Endothelial cell (in vitro differentiated cells): Measurements from ENCODE around the gene FGF12. TPM values are rescaled to one million over a fixed set of nuclear protein-coding genes. Genes with fewer than 3 reads are reported as not detected.

Experiments
- DNase-seq: peaks from one replicate; pipeline ENCODE4 v3.0.0; 2021; ENCODE audit warnings: low spot score
- H3K27ac Mint-ChIP-seq: one replicate; pipeline ENCODE4 v1.8.0; 2021; ENCODE audit warnings: mixed read lengths, inconsistent platforms; ENCODE audit not compliant: unreplicated experiment
- H3K27me3 Mint-ChIP-seq: one replicate; pipeline ENCODE4 v1.8.0; 2021; ENCODE audit warnings: mild to moderate bottlenecking, moderate library complexity, mixed read lengths, inconsistent platforms; ENCODE audit not compliant: unreplicated experiment
- H3K36me3 Mint-ChIP-seq: one replicate; pipeline ENCODE4 v1.8.0; 2021; ENCODE audit warnings: mild to moderate bottlenecking, low read depth, mixed read lengths, inconsistent platforms; ENCODE audit not compliant: unreplicated experiment
- H3K4me1 Mint-ChIP-seq: one replicate; pipeline ENCODE4 v1.8.0; 2021; ENCODE audit warnings: mild to moderate bottlenecking, mixed read lengths, inconsistent platforms; ENCODE audit not compliant: unreplicated experiment
- H3K4me3 Mint-ChIP-seq: one replicate; pipeline ENCODE4 v1.8.0; 2021; ENCODE audit warnings: mild to moderate bottlenecking, mixed read lengths, inconsistent platforms; ENCODE audit not compliant: unreplicated experiment
- H3K9me3 Mint-ChIP-seq: one replicate; pipeline ENCODE4 v1.8.0; 2021; ENCODE audit warnings: mixed read lengths, inconsistent platforms; ENCODE audit not compliant: unreplicated experiment
- total RNA-seq: library from RNA; stranded (reverse); fragmentation: NEBNext Ultra II Directional; extraction: Animal tissue kit (Norgen Biotek cat#: 25700); gene quantifications from one replicate; pipeline ENCODE4 v1.2.1, GENCODE V29; 2021; ENCODE audit not compliant: unreplicated experiment
- TF ChIP-seq, protein P1 (sequence below): fragments of 200-600 bp; sonication (generic); IDR thresholded peaks from one replicate; pipeline ENCODE4 v1.5.0; 2021; ENCODE audit warnings: antibody characterized with exemption; ENCODE audit not compliant: unreplicated experiment

Gene FGF12
- total RNA-seq, 1 donor from 2014 or later, result 19.1 TPM

DNA sequence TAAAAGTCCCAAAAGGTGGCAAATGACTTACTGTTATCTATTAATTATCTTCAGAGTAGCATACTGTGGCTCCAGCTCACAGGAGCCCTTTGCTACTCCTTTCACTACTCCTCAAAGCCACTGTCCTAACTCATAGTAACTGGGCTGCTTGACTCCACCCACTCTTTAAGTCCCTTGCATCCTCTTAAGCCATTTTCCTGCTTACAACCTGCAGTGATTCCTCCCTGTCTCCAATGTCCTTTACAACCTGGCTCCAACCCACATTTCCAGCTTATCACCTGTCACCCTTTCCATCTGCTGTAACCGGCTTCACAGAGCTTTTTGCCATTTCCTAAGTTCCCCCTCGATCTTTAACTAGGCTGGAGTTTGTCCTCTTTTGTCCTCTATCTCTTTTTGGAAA, 388.1 kb downstream of the FGF12 start:
- H3K36me3 Mint-ChIP-seq, result no peaks in the 10 kb centered on the region
- H3K27me3 Mint-ChIP-seq, result no peaks in the 10 kb centered on the region
- TF ChIP-seq, protein P1, sequence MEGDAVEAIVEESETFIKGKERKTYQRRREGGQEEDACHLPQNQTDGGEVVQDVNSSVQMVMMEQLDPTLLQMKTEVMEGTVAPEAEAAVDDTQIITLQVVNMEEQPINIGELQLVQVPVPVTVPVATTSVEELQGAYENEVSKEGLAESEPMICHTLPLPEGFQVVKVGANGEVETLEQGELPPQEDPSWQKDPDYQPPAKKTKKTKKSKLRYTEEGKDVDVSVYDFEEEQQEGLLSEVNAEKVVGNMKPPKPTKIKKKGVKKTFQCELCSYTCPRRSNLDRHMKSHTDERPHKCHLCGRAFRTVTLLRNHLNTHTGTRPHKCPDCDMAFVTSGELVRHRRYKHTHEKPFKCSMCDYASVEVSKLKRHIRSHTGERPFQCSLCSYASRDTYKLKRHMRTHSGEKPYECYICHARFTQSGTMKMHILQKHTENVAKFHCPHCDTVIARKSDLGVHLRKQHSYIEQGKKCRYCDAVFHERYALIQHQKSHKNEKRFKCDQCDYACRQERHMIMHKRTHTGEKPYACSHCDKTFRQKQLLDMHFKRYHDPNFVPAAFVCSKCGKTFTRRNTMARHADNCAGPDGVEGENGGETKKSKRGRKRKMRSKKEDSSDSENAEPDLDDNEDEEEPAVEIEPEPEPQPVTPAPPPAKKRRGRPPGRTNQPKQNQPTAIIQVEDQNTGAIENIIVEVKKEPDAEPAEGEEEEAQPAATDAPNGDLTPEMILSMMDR, result no peak
- DNase-seq, result no peak
- H3K4me3 Mint-ChIP-seq, result no peak overlapping the region
- no peaks in the 10 kb centered on the region for H3K9me3 Mint-ChIP-seq
- H3K4me1 Mint-ChIP-seq, result peaks cover 3% of the 10 kb centered on the region
- H3K27ac Mint-ChIP-seq, result no peak overlapping the region

DNA sequence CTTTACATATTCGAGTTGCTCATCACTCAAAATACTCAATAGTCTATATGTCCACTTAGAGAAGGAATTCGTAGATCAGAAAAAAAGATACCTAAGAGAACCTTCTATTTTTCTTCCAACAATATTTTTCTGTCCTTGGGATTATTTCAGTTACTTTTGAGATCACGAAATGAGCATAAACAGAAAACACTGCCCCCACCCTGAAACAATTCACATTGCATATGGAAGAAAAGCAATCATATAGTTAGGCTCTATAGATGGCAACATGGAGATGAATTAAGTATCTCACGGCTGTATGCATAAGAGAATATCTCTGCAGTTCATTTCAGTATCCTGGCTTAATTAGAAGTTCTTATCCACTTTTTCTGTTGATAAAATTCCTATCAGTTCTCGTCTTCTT, 391.1 kb downstream of the FGF12 start:
- Mint-ChIP-seq H3K4me1 (peaks cover 7% of the 10 kb centered on the region), H3K4me3 (no peak overlapping the region), H3K36me3 (no peaks in the 10 kb centered on the region), H3K9me3 (no peaks in the 10 kb centered on the region), H3K27ac (no peak overlapping the region), H3K27me3 (no peaks in the 10 kb centered on the region)
- TF ChIP-seq, protein P1, result no peak
- no peak for DNase-seq

DNA sequence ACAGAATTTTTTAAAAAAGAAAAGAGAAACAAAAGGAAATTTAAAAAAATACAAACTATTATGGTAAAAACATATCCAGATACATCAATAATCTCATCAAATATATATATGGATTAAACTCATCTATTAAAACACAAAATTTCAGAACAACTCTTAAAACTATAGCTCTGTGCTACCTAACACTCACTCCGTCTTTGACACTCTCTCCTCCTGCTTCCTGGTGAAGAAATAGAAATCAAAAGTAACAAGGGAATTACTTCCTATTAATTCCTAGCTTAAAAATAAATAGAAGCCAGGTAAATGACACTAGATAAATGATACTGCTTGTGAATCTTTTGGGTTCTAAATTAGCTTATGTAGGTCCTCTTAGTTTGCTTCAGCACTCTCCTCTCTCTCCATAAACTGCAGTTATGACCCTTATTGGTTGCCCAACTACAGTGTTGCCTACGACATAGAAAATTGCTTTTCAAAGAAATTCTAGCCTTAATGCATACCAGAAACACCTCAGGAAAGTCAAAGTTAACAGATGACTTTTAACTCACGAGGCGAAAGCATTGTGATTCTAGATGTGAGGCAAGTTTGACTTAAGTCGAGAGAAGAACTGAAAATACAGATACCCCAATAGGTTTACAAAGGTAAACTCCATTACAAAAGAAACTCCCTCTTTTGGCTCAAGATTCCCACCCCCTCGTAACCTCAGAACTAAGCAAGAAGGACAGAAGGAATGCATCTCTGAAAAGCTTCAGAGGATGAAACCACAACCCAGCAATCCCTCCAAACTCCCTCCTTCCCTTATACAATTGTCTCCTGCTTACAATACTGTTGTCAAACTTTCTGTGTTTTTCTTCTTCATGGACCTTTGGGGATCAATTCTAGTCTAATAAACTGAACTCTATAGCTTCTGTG, 394.7 kb downstream of the FGF12 start:
- TF ChIP-seq, protein P1, result no peak
- H3K27ac Mint-ChIP-seq, result no peak overlapping the region
- no peaks in the 10 kb centered on the region for H3K27me3 Mint-ChIP-seq
- no peak overlapping the region for H3K4me3 Mint-ChIP-seq
- no peaks in the 10 kb centered on the region for H3K9me3 Mint-ChIP-seq
- DNase-seq, result no peak
- H3K4me1 Mint-ChIP-seq, result peaks cover 12% of the 10 kb centered on the region
- no peaks in the 10 kb centered on the region for H3K36me3 Mint-ChIP-seq

DNA sequence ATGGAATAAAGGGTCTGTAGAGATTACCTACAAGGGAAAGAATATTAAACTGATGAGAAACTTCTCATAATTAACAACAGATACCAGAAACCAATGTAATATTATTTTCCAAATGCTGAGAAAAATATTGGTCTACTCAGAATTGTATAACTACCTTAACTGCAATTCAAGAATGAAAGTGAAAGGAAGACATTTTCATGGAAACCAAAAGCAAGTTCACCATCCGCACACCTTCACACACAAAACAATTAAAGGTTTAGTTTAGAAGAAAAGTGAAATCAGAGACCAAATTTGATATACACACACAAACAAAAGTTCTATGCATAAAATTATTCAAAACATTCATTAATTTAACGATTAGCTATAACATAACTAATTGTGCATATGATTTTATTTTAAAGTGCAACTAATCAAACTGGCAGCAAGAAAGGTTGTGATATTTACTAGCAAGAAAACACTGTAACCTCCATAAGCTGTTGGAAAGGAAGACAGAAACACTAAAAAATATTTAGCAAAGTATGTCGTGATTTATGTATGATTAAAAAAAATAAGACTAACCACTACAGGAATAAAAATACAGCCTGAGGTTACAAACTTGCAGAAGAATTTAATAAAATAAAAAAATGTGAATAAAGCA, 395.5 kb downstream of the FGF12 start:
- H3K4me3 Mint-ChIP-seq, result no peak overlapping the region
- H3K36me3 Mint-ChIP-seq, result no peaks in the 10 kb centered on the region
- peak overlapping the region; percentile 31 for H3K27ac Mint-ChIP-seq
- no peaks in the 10 kb centered on the region for H3K27me3 Mint-ChIP-seq
- H3K9me3 Mint-ChIP-seq, result no peaks in the 10 kb centered on the region
- TF ChIP-seq, protein P1, result no peak
- H3K4me1 Mint-ChIP-seq, result peaks cover 12% of the 10 kb centered on the region
- no peak for DNase-seq

DNA sequence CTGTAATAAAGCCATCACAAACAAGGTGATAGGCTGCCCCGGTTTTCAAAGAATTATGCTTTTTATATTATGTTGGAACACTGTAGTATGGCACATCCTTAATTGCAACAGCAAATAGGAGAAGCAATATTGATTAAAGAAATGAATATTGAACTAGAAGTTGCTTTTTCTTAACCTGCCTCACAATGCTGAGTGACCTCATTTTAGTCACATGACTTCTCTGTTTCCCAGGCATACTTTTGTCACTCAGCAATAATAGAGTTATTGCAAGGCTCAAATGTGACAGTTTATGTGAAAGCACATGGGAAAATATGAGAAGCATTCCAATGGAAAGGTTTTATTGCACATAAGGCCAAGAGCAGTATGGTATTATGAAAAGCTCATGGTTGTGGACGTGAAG, 400.7 kb downstream of the FGF12 start:
- Mint-ChIP-seq H3K27me3 (no peaks in the 10 kb centered on the region), H3K4me1 (peaks cover 8% of the 10 kb centered on the region), H3K4me3 (no peak overlapping the region), H3K27ac (no peak overlapping the region), H3K36me3 (no peaks in the 10 kb centered on the region), H3K9me3 (no peaks in the 10 kb centered on the region)
- TF ChIP-seq, protein P1, result no peak
- DNase-seq, result no peak
